Head of caudate nucleus (tissue), 42 donors: ENCODE data around the gene RPGRIP1L.

Experiments used
- DNase-seq, 42 donors: peaks; one replicate each; pipeline versions ENCODE4 v3.0.0 to v3.0.0-alpha.2; 2020 to 2021; ENCODE audit warnings: mixed read lengths in 7 of 42
- intact Hi-C: fragments of 100-400 bp; cut with DNase I; formaldehyde crosslinking; loops from one replicate; pipeline ENCODE4 v1.15.0; 2022

The RPGRIP1L gene

DNA sequence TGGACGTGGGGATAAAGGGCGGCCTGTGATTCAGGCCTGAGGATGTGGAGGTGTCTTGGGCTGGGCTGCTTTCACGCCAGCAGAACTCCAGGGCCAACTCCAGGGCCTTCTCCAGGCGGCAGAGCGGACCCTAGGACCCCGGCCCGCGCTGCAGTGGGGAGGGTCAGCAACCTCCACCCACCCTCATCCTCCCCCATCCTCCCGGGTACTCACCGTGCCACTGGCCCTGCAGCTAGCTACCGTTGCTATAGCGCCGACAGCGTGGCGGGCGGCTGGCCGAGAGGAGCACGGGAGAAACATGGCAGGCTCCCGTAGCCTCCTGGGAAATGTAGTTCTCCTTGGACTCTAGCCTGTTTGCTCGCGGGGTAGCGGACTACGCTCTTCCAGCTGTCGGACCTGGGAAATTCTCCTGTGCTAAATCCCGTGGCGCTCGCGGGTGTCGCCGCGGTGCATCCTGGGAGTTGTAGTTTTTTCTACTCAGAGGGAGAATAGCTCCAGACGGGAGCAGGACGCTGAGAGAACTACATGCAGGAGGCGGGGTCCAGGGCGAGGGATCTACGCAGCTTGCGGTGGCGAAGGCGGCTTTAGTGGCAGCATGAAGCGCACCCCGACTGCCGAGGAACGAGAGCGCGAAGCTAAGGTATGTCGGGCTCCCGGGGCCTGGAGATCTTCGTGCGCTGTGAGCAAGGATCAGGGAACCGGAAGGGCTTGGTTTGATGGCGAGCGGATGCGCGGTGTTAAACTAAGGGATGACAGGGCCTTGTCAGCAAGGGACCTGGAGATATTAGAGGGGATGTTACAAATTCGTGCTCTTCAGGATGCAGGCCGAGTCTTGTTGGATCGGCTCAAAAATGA lies at the start of gene RPGRIP1L, which contains the start of gene FTO:
RPGRIP1L (minus strand) TSS at position 270 of the 855 bp plus-strand sequence. CDS start 3,136 bp downstream, outside the sequence.
FTO (plus strand) TSS at position 567 of the 855 bp plus-strand sequence.
- intact Hi-C loops: loop anchor here (10.0 kb wide), 1 partner anchor 199 kb away; the partner anchor contains the start of gene AKTIP
- DNase-seq: peak; percentile 99 to 100 (median 100)

DNA sequence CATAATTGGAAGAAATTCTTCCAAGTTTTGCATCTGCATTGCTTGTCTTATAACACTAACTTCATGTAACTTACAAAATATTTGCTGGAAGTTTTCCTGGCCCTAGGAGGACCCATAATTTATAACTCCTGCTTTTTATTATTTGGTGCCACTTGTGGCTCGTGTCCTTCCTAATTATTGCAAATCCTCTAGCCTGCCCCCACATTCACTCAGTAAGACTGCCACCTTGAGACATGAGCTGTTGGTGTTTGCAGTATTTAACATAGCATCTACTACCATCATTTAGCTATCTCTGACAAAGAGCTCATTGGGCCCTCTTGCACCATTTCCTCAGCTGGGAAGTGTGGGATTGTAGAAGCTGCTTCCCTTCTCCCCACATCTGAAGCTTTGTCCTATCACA lies 49.8 kb upstream of the RPGRIP1L start:
- intact Hi-C loops: no loop called here
- DNase-seq: no peak

DNA sequence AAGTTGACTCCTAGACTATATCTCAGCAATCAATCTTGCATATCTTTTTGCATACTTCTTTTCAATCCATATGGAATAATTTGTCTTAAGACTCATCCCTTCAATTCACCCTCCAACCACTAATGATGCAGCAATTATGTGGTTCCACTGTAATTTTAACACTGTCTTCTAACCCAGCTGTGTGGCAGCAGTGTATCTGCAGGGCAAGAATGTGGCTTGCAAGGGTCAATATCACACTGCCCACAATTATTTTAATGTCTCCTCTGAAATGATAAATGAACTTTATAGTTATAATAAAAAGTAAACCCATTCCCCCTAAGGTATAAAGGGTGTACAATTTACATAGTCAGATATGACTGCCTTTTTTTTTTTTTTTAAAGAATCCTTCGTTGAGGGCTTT lies 48.9 kb upstream of the RPGRIP1L start:
- intact Hi-C loops: no loop called here
- DNase-seq: no peak

DNA sequence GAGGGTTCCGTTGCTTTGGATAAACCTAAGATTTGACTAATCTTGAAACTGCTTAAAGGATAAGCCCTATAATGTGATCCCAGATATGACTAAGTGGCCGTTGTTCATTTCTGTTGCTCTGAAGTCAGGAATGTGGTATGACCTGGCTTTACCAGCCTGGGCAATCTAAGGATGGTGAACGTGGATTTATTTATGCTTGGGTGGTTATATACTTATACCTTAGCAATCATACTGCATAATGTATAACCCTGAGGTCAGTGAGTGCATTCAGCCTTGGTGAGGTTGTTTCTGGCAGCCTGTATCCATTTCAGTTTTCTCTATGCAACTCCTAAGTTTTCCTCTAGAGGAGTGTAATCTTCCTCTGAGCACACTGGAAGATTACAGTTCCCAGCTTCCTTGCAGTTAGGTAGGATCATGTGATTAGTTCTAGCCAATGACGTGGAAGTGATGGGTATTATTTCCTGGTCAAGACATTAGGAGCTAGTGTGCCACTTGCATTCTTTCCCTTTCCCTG lies 42.2 kb upstream of the RPGRIP1L start:
- intact Hi-C loops: no loop called here
- no peak for DNase-seq

DNA sequence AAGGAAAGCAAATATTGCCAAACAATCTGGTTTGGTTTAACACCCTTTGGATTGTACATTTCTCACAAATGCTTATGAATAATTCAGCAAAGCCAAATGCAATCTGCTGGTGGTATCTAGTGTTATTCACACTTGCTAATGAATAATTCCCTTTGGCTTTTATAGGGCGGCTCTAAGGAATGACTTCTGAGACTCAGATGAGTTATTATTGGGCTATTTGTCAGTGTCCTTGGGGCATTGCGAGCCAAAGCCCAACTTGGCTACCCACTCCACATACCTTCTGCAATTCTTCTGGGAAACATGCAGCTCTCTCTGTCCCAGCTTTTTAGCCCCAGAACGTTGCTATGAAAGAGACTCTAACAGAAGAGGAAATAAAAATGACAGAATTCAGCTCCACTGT lies 41.4 kb upstream of the RPGRIP1L start:
- DNase-seq: peak in 1 of 42 donors; percentile 13
- intact Hi-C loops: no loop called here

DNA sequence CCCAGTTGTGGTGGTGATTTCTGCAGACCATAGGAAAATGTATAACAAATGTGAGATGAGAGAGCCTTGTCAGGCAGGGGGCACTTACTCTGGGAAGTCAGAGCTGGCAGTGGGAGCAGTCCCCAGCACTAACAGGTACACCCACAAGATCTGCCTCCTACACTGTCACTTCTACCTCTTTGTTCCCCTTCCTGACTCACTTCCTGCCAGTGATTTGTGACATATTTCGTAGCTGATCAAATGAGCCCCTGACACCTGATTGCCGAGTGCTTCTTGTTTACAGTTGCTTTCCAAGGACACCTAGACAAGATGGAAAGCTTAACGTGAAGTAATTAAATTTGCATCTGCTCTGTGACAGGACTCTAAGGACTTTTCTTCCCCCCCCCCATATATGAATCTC lies 40.8 kb upstream of the RPGRIP1L start:
- peak in 34 of 42 donors; percentile 16 to 85 (median 50) for DNase-seq

DNA sequence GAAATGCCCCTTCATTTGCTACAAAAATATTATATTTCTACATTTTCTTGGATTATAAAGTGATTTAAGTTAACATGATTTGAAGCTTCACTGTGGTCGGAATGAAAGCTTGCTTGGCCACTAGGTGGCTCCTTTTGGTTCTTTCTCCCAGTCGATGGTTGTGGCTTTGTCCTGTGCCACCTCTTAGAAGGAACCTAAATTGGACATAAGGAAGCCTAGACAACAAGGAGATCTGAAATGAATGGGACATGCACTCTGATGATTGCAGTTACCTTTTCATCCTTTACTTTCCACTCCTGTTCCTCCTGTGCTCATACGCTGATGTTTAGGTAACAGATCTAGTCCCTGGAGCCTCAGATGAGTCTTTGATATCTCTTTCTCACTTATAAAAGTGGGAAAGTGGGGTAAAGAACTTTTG lies 39.5 kb upstream of the RPGRIP1L start:
- peak in 4 of 42 donors; percentile 20 to 31 (median 22) for DNase-seq
- intact Hi-C loops: no loop called here

More for the DNA sequence above, 40.8 kb upstream of the RPGRIP1L start:
- intact Hi-C loops: no loop called here

DNA sequence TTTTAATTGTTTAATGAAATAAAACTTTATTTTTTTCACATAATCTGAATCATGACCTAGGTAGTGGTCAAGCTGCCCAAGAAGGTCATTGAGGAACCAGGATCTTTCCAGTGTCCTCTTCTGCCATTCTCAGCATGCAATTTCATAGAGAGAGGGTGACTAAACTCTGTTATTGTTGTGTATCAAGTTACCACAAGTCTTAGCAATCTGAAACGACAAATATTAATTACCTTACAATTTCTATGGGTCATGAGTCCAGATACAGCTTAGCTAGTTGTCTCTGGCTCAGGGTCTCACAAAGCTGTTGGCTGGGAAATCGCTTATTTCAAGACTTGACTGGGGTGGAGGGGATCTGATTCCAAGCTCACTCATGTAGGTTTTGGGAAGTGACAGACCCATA lies 37.9 kb upstream of the RPGRIP1L start:
- no peak for DNase-seq
- intact Hi-C loops: no loop called here

DNA sequence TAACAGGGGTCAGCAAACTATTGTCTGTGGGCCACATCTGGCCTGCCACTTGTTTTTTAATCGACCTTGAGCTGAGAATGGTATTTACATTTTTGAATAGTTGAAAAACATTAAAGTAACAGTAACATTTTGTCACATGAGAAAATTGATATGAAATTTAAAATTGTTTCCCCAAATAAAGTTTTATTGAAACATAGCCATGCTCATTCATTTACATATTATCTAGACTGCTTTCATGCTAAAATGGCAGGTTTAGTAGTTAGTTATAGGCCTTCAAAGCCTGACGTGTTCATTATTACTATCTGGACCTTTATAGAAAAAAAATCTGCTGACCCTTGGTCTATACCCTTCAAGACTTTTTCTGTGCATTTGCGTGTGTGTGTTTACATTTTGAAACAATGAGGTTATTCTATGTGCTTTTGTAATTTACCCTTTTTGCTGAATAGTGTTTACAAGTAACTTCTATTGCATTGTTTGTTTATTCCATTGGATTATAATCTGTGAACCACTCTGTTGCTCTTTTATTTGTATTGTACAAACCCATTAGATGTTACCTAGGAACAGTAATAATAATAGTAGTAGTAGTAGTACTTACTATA lies 37.4 kb upstream of the RPGRIP1L start:
- DNase-seq: no peak

DNA sequence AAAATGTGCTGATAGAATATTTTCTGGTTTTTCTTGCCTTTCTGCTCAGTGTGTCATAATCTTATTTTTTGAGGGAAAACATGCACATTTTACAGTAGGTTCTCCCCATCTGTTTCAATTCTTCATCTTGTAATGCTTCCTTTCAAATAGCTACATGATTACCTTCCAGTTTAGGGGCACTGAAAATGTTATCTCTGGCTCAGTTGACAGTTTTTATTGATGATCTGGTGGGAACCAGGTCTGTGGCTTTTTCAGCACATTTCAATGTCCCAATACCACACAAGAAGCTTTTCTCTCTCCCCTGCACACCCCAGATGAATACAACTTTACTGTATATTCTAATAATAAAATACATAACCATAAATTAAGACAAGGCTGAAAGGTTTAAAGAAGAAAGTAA lies 36.8 kb upstream of the RPGRIP1L start:
- DNase-seq: no peak
- intact Hi-C loops: no loop called here

More for the DNA sequence above, 37.4 kb upstream of the RPGRIP1L start:
- intact Hi-C loops: no loop called here

DNA sequence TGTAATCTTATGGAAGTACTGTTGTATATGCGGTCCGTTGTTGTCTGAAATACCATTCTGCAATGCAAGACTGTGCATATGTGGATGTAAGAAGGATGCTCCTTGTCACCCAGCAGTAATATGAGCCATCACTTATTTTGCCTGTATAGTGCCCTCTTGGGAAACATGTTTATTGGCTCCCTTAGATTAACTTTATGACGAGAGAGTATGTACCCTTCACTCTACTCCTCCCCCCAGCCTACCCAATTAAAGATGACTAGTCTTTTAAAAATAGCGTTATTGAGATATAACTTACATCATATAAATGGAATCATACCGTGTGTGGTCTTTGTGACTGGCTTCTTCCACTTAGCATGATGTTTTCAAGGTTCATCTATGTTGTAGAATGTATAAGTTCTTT lies 33.9 kb upstream of the RPGRIP1L start:
- no peak for DNase-seq
- intact Hi-C loops: no loop called here

DNA sequence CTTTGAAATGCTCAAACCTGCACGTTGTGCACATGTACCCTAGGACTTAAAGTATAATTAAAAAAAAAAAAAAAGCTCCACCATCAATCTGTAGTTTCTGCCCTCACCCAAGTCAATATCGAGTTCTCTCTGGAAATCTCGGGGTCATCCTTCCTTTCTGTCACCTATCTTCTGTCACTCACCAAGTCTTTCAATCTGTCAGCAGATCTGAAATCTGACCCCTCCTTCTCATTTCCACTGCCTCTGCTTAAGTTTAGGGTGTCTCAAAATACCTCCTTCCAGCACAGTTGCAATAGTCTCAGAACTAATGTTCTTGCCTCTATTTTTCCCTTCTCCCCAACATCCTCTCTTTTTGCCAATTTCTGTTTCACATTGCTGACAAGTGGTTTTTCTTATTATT lies 32.6 kb upstream of the RPGRIP1L start:
- DNase-seq: no peak
- intact Hi-C loops: no loop called here

DNA sequence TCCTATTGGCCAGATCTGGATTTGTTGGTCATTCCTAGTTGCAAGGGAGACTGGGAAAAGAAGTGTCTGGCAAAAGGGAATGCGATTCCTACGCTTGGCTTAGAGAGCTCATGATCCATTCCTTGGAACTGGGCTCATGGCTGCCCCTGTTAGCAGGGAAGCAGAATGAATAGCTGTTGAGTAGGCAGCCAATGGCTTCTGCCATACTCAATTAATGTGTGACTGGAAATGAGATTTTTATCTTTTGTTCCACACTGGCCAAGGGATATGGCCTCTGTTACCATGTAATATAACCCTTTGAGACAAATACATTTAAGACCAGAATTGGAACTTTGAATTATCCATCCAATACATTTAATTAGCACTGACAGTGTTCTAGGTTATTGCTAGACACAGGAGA lies 31.2 kb upstream of the RPGRIP1L start:
- intact Hi-C loops: no loop called here
- no peak for DNase-seq

DNA sequence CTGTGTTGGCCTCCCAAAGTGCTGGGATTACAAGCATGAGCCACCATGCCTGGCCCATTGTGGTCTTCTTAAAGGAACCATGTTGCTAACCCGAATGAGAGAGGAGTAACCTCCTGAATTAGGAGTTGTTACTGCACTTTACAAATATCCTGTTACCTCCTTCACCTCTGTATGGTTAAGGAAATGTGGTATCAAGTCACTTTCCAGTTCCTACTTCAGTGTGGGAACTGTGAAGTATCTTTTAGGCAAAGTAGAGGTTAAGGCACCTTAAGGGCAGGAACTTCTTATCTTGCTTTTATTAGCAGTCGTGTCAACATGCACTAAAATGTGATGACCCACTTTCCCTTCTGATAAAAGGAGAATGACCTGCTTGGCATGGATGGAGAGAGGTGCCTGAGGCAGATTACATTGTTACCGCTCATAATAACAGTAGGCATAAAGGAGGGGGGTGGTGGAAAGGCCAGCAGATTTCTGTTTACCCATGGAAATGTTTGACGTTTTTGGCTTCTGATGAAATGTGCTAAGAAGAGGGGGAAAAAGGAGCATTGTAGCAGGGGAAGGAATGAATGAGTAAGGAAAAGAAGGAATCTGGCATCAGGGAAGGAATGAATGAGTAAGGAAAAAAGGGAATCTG lies 28.8 kb upstream of the RPGRIP1L start:
- no peak for DNase-seq
- intact Hi-C loops: no loop called here

DNA sequence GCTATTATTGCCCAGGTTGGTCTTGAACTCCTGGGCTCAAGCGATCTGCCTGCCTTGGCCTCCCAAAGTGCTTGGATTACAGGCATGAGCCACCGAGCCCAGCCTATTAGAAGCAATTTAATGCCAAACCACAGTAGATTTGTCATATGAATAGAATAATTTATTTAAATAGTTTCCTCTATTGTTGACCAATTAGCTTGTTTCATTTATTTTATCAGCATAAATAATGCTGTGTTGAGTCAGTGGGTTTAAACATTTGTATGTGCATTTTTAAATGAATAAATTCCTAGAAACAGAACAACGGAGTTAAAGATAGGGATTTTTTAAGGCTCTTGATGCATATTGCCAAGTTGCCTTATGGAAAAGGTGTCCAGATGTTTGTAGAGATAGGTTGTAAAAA lies 27.0 kb upstream of the RPGRIP1L start:
- intact Hi-C loops: no loop called here
- no peak for DNase-seq

DNA sequence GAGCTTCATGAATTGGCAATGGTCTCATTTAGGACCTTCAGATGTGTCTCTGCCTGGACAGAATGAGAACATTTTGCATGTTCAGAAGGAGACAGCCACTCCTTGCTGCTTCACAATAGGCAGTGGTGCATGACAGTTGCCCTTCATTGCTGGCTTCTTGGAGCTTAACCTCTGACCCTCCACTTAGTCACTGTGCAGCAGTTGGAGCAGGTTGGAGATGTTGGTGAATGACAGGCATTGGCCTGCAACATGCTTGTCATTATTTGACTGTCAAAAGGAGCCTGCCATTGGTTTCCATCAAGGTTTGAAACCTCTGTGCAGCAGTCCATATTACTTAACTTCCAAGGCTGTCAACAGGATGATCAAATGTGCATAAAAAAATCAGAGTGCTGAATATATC lies 23.0 kb upstream of the RPGRIP1L start:
- intact Hi-C loops: no loop called here
- no peak for DNase-seq

DNA sequence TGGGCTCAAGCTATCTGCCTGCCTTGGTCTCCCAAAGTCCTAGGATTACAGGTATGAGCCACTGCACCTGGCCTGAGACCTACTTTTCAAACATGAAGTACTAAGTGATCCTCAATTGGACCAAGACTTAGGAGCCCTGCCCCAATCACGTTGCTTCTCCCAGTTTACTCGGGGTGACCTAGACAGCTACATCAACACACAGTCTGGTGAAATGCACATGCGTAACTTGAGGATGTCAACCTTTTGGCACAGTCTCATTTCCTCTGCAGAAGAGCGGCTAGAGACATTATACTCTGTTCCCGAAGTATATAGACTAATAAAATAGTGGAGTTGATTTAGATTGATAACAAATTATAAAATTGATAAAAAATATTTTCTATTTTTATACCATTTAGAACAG lies 17.4 kb upstream of the RPGRIP1L start:
- intact Hi-C loops: no loop called here
- DNase-seq: no peak

DNA sequence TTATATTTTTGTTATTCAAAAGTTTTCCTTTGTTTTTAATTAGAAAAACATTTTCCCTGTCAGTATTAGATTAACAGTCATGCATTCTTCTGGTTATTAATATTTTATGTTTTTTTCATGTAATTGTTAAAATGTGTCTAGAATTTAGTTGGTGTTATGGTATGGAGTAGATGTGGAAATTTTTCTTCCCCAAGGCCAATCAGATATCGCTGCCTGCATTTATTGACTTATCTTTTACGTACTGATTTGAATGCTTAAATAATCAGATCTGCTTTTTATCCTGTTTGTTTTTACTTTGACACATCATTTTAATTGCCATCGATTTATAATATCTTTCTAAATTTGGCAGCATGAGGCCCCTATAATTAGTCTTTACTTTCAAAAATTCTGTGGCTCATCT lies 13.9 kb upstream of the RPGRIP1L start:
- intact Hi-C loops: no loop called here

DNA sequence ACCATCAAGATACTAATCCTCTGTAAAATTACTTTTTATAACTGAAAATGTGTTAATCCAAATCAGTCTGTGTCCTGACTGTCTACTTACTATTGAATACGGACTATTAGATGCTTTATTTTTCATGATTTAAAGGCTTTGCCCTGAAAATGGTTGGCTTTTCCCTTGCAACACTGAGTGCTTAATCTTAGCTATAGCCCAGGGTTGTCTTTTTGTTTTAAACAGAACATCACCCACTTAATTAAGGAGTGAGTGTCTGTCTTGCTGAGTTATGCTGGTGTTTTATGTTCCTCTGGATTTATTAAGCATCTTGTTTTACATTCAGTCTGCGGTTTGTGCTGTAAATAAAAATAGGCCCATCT lies 11.3 kb upstream of the RPGRIP1L start:
- no peak for DNase-seq
- intact Hi-C loops: no loop called here

More for the DNA sequence above, 13.9 kb upstream of the RPGRIP1L start:
- DNase-seq: no peak
